AG04449 (cell line): ENCODE data around the gene ESRRA.

Source experiments
- CTCF ChIA-PET: fragments of 350-600 bp; formaldehyde crosslinking; extraction: SDS; loops from one replicate; lab custom pipeline; 2021; ENCODE audit warnings: antibody characterized with exemption; lab: Yijun Ruan, JAX
- POLR2A ChIA-PET: fragments of 400-600, 350-600 bp; formaldehyde crosslinking; extraction: SDS; loops from one replicate; lab custom pipeline; 2020; ENCODE audit warnings: antibody characterized with exemption, inconsistent platforms; lab: Yijun Ruan, JAX
- DNase-seq: peaks from one replicate; pipeline ENCODE4 v3.0.0-alpha.2; 2010; ENCODE audit warnings: low read depth, low spot score
- H3K4me3 ChIP-seq: 2 replicates; pipeline ENCODE4 v1.5.1; 2011; ENCODE audit warnings: low read depth, mild to moderate bottlenecking, control low read depth, low read length
- TF ChIP-seq, protein P1 (sequence below): IDR thresholded peaks from one replicate; pipeline ENCODE4 v1.5.1; 2011; ENCODE audit warnings: mild to moderate bottlenecking, moderate library complexity, low read length, control low read depth, inconsistent platforms; ENCODE audit not compliant: insufficient read depth; ENCODE audit errors: missing control alignments

Gene ESRRA

DNA sequence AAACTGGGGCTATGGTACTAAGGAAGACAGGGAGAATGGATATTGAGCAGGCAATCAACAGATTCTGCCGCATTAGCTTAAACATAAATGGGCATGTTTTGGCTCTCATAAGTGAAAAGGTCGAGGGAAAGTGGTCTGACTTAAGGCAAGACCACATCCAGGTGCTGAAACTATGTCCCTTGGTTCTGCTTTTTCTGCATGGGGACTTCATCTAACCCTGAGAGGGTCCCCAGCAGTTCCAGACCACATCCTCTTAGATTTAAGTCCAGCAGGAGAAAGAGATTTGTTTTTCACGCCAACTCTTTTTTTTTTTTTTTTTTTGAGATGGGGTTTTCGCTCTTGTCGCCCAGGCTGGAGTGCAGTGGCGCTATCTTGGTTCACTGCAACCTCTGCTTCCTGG lies 59.1 kb downstream of the ESRRA start:
- POLR2A ChIA-PET = interaction anchor here (0.8 kb wide), 1 partner anchor 9 kb away, joined by 3 read pairs; no protein-coding TSS in a partner anchor
- no peak overlapping the region for H3K4me3 ChIP-seq
- CTCF ChIA-PET = interaction anchor here (0.6 to 6.3 kb wide), 2 partner anchors 9 to 25 kb away, joined by 3 to 45 read pairs; no protein-coding TSS in a partner anchor
- DNase-seq = no peak
- TF ChIP-seq, protein P1, sequence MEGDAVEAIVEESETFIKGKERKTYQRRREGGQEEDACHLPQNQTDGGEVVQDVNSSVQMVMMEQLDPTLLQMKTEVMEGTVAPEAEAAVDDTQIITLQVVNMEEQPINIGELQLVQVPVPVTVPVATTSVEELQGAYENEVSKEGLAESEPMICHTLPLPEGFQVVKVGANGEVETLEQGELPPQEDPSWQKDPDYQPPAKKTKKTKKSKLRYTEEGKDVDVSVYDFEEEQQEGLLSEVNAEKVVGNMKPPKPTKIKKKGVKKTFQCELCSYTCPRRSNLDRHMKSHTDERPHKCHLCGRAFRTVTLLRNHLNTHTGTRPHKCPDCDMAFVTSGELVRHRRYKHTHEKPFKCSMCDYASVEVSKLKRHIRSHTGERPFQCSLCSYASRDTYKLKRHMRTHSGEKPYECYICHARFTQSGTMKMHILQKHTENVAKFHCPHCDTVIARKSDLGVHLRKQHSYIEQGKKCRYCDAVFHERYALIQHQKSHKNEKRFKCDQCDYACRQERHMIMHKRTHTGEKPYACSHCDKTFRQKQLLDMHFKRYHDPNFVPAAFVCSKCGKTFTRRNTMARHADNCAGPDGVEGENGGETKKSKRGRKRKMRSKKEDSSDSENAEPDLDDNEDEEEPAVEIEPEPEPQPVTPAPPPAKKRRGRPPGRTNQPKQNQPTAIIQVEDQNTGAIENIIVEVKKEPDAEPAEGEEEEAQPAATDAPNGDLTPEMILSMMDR = no peak

DNA sequence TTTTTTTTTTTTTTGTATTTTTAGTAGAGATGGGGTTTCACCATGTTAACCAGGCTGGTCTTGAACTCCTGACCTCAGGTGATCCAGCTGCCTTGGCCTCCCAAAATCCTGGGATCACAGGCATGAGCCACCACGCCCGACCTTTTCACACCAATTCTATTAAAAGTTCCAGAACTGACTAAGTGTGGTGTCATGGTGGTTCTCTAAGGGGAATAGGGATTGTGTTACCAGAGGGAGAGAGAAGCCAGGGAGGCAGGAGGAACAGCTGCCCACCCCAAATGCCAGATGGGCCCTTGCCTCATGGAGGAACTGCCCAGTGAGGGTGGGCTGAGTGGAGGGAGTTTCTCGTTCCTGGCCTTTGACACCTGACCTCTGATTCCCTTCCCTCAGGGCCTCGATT lies 59.6 kb downstream of the ESRRA start:
- no peak overlapping the region for H3K4me3 ChIP-seq
- TF ChIP-seq, protein P1 = no peak
- ChIA-PET CTCF (interaction anchor here (6.3 kb wide), 1 partner anchor 10 kb away, joined by 45 read pairs; no protein-coding TSS in a partner anchor), POLR2A (no interaction called here)
- DNase-seq = no peak
